Heart right ventricle (tissue), 16 donors: ENCODE results near the gene ORC2. TPM values are rescaled to one million over a fixed set of nuclear protein-coding genes. Genes with fewer than 3 reads are reported as not detected.
A peak's percentile ranks its signal among the peaks of the same experiment; 100 is the strongest.
"Not testable (repeated sequence)": the region's sequence is repeated elsewhere in the genome, so short reads cannot be mapped to it uniquely, and the experiment has no call there.

Source experiments
- ATAC-seq, 8 donors: fragments of 200-7000 bp; cut with Tn5 transposase; one replicate each; pipeline ENCODE4 v1.9.1; 2020; ENCODE audit warnings: mild to moderate bottlenecking in 8 of 8, moderate library complexity in 8 of 8, moderate number of reproducible peaks in 1 of 8
- DNase-seq, 2 donors: peaks; one replicate each; pipeline ENCODE4 v3.0.0-alpha.2; 2020
- H3K27ac ChIP-seq, 10 donors: fragments of 200-600 bp; sonication (generic) in 2 of 10; one replicate each; pipeline versions ENCODE4 v1.5.0 to v1.8.0; 2020 to 2022; ENCODE audit warnings: mild to moderate bottlenecking in 3 of 10
- H3K27me3 ChIP-seq, 7 donors: fragments of 200-600 bp; one replicate each; pipeline ENCODE4 v1.8.0; 2021 to 2022; ENCODE audit warnings: mild to moderate bottlenecking in 2 of 7
- H3K36me3 ChIP-seq, 9 donors: fragments of 200-600 bp; sonication (generic) in 1 of 9; one replicate each; pipeline versions ENCODE4 v1.5.0 to v1.8.0; 2020 to 2022; ENCODE audit warnings: mild to moderate bottlenecking in 2 of 9
- H3K4me1 ChIP-seq, 9 donors: fragments of 200-600 bp; sonication (generic) in 1 of 9; one replicate each; pipeline versions ENCODE4 v1.5.0 to v1.8.0; 2020 to 2022; ENCODE audit warnings: mild to moderate bottlenecking in 4 of 9
- H3K4me3 ChIP-seq, 10 donors: fragments of 200-600 bp; sonication (generic) in 2 of 10; one replicate each; pipeline versions ENCODE4 v1.5.0 to v1.8.0; 2020 to 2022; ENCODE audit warnings: mild to moderate bottlenecking in 7 of 10, moderate library complexity in 2 of 10
- H3K9me3 ChIP-seq, 11 donors: fragments of 200-600 bp in 10 of 11; sonication (generic) in 2 of 11; one replicate each; pipeline versions ENCODE4 v1.5.0 to v1.8.0; 2013 to 2022; ENCODE audit warnings: mild to moderate bottlenecking in 2 of 11, control low read depth in 1 of 11, moderate library complexity in 1 of 11
- CTCF ChIP-seq, 9 donors: fragments of 200-600 bp; sonication (generic) in 2 of 9; IDR thresholded peaks; one replicate each; pipeline versions ENCODE4 v1.5.0 to v1.8.0; 2021 to 2022; ENCODE audit warnings: antibody characterized with exemption in 9 of 9, mild to moderate bottlenecking in 5 of 9, moderate library complexity in 1 of 9
- WGBS, 2 donors: extraction: QIAGEN DNeasy Blood & Tissue Kit; methylation state at CpG; one replicate each; pipeline ENCODE4 v1.1.7; 2013; ENCODE audit warnings: inconsistent platforms in 1 of 2; 5-methylcytosine and 5-hydroxymethylcytosine counted together
- intact Hi-C, 10 donors: fragments of 100-400 bp; cut with DNase I; formaldehyde crosslinking; loops; one replicate each; pipeline versions ENCODE4 v1.11.1 to v1.14.2; 2022
- polyA plus RNA-seq, 2 donors: library from polyadenylated mRNA; stranded (reverse); fragments of 200-250 nt; gene quantifications; one replicate each; pipeline ENCODE4 v1.2.3, GENCODE V29; 2013
- total RNA-seq, 10 donors: library from RNA; stranded (reverse); fragmentation: NEBNext Ultra II Directional in 3 of 10; extraction: Animal tissue kit (Norgen Biotek cat#: 25700) in 3 of 10; gene quantifications; one replicate each; pipeline versions ENCODE4 v1.2.1 to v1.2.4, GENCODE V29; 2021 to 2023
- donor health status: Arrhythmogenic right ventricular cardiomyopathy.
- donor health status: ischemic (EF 13 %, LVEDD 7.1; RV severe dilation, severe dysfunction).
- donor health status: healthy with polysubstance abuse.
- donor health status: DM: no; HTN: yes; CAD: no.
- donor health status: DM: no; HTN: no; CAD: no.
- donor health status: ischemic (EF 25% LVEDD 6.9; RV normal size, moderate dysfunction).
- donor health status: ischemic (EF 25% LVEDD 5.7; RV mildly dilated, moderate dysfunction).
- donor health status: healthy.
- donor health status: DM: yes; HTN: yes; CAD: no.
- donor health status: Ischemic cardiomyopathy.
- donor health status: ischemic (EF 35%, LVEDD 5.7; RV mildly dilated, moderate dysfunction).
- donor health status: nonischemic (EF 11% LVEDD 7.7; RV severe dilation, severe dysfunction).
- donor health status: DM: yes; HTN: yes; CAD: no.
- donor health status: PGD.
- donor health status: ischemic (EF 29% LVEDD 5.4; RV normal size, mild dysfunction).
- donor health status: nonischemic (EF 23%, LVEDD 6.1; RV moderate dilation, normal function).

The ORC2 gene
- total and polyA plus RNA-seq, 12 donors = 5.5 to 38.8 (median 27.3) TPM

- peaks cover 0 to 88% (median 21%) of the 10 kb centered on the region in 9 donors for H3K36me3 ChIP-seq
- H3K27ac ChIP-seq = peak overlapping the region in 3 of 10 donors; percentile 6 to 51 (median 19)
- H3K27me3 ChIP-seq = no peaks in the 10 kb centered on the region
These were observed 61.9 kb downstream of the ORC2 start for GRCh38 chr2:200901459-200902072.

GRCh38 chr2:200899482-200899881 lies 64.0 kb downstream of the ORC2 start:
- DNase-seq (no peak), ATAC-seq (no peak)
- H3K9me3 ChIP-seq = no peaks in the 10 kb centered on the region
- no peak overlapping the region for H3K4me3 ChIP-seq
- H3K36me3 ChIP-seq = peaks cover 0 to 94% (median 21%) of the 10 kb centered on the region in 9 donors
- H3K27me3 ChIP-seq = no peaks in the 10 kb centered on the region
- no peak overlapping the region for H3K27ac ChIP-seq
- TF ChIP-seq CTCF (IDR thresholded peaks at IDR 0.05) = no peak
- intact Hi-C loops = no loop called here
- H3K4me1 ChIP-seq = peaks cover 0 to 17% (median 5%) of the 10 kb centered on the region in 9 donors

More at GRCh38 chr2:200901459-200902072, 61.9 kb downstream of the ORC2 start:
- intact Hi-C loops = loop anchor here in 9 of 10 donors (2.0 to 10.0 kb wide), 8 partner anchors 166 to 333 kb away; no protein-coding TSS in a partner anchor
- peak; percentile 51 to 86 (median 76) for TF ChIP-seq CTCF (IDR thresholded peaks at IDR 0.05)
- Histone ChIP-seq H3K4me1 (peaks cover 0 to 18% (median 5%) of the 10 kb centered on the region in 9 donors), H3K9me3 (no peaks in the 10 kb centered on the region), H3K4me3 (no peak overlapping the region)
- 6% methylated on average over 4 of the region's 4 CpGs for WGBS, 2 donors
- ATAC-seq (peak; percentile 77 to 88 (median 82)), DNase-seq (peak in 1 of 2 donors; percentile 66)

- intact Hi-C loops = loop anchor here in 2 of 10 donors (1.0 to 2.0 kb wide), 2 partner anchors 24 to 176 kb away; partner anchors contain the start of gene CLK1 (in 2 of the 2)
- peaks cover 0 to 28% (median 22%) of the 10 kb centered on the region in 9 donors for H3K4me1 ChIP-seq
- no peaks in the 10 kb centered on the region for H3K27me3 ChIP-seq
- peak; percentile 96 to 98 (median 97) for ATAC-seq
- peak within 1 kb of the TSS; percentile 61 to 93 (median 78) for H3K4me3 ChIP-seq
- peak; percentile 94 to 96 for DNase-seq
- no peaks in the 10 kb centered on the region for H3K9me3 ChIP-seq
- 0 to 1% methylated on average over 50 of the region's 50 CpGs for WGBS, 2 donors
- H3K27ac ChIP-seq = peak within 1 kb of the TSS; percentile 72 to 97 (median 92)
- H3K36me3 ChIP-seq = peaks cover 0 to 40% (median 11%) of the 10 kb centered on the region in 9 donors
- peak in 1 of 9 donors; percentile 1 for TF ChIP-seq CTCF (IDR thresholded peaks at IDR 0.05)
These were observed 74.5 kb downstream of the ORC2 start, which contains the start of the genes NIF3L1 and PPIL3 for GRCh38 chr2:200888704-200889625. TSS of gene NIF3L1 (plus strand) at chr2:200889371. CDS start at chr2:200891944, 2,573 bp downstream. TSS of gene PPIL3 (minus strand) at chr2:200889077. CDS start at chr2:200887615, 1,462 bp downstream.

DNA sequence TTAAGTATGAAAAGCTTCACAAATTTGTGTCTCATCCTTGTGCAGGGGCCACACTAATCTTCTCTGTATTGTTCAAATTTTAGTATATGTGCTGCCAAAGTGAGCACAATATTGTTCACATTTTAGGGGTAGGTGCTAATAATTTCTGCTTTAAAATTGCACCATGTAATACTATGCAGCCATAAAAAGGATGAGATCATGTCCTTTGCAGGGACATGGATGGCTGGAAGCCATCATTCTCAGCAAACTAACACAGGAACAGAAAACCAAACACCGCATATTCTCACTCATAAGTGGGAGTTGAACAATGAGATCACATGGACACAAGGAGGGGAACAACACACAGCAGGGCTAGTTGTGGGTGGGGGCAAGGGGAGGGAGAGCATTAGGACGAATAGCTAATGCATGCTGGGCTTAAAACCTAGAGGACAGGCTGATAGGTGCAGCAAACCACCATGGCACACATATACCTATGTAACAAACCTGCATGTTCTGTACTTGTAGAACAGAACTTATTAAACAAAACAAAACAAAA lies 81.7 kb downstream of the ORC2 start:
- ATAC-seq, DNase-seq, H3K4me3 ChIP-seq, H3K4me1 ChIP-seq, H3K27ac ChIP-seq, H3K27me3 ChIP-seq, intact Hi-C loops, H3K9me3 ChIP-seq: not testable (repeated sequence)
- WGBS, 2 donors = 82 to 83% methylated on average over 2 of the region's 2 CpGs
- peaks cover 0 to 100% (median 45%) of the 10 kb centered on the region in 9 donors for H3K36me3 ChIP-seq
